Choroid plexus epithelial cell (primary cell): ENCODE results near the gene MARK2.

Source experiments
- DNase-seq: peaks from one replicate; pipeline ENCODE4 v3.0.0-alpha.2; 2010; ENCODE audit warnings: low read depth
- H3K4me3 ChIP-seq: 2 replicates; pipeline ENCODE4 v1.5.1; 2011; ENCODE audit warnings: low read depth, mild to moderate bottlenecking, control low read depth, low read length, moderate library complexity
- CTCF ChIP-seq: conservative IDR thresholded peaks from 2 replicates; pipeline ENCODE4 v1.5.1; 2011; ENCODE audit warnings: low read depth, mild to moderate bottlenecking, control low read depth, inconsistent platforms, low read length, moderate library complexity

MARK2 gene

GRCh38 chr11:63816166-63816565, 22.7 kb upstream of the MARK2 start:
- H3K4me3 ChIP-seq = no peak overlapping the region
- TF ChIP-seq CTCF = no peak
- DNase-seq = no peak

GRCh38 chr11:63816732-63817131, 22.2 kb upstream of the MARK2 start:
- no peak overlapping the region for H3K4me3 ChIP-seq
- DNase-seq = no peak
- no peak for TF ChIP-seq CTCF

GRCh38 chr11:63817758-63818498, 21.0 kb upstream of the MARK2 start:
- no peak for DNase-seq
- H3K4me3 ChIP-seq = no peak overlapping the region
- no peak for TF ChIP-seq CTCF

GRCh38 chr11:63818609-63819008, 20.3 kb upstream of the MARK2 start:
- TF ChIP-seq CTCF = no peak
- no peak for DNase-seq

GRCh38 chr11:63821411-63821810, 17.5 kb upstream of the MARK2 start:
- no peak for DNase-seq
- H3K4me3 ChIP-seq = no peak overlapping the region
- TF ChIP-seq CTCF = no peak

More at GRCh38 chr11:63818609-63819008, 20.3 kb upstream of the MARK2 start:
- no peak overlapping the region for H3K4me3 ChIP-seq

GRCh38 chr11:63826471-63827190, 12.3 kb upstream of the MARK2 start:
- DNase-seq = no peak
- H3K4me3 ChIP-seq = no peak overlapping the region
- no peak for TF ChIP-seq CTCF
